GM21723 (cell line): ENCODE results near the gene TIAM1.

Experiments used
- ATAC-seq: cut with Tn5 transposase; IDR thresholded peaks from one replicate; pipeline ENCODE4 v1.9.1; 2021; ENCODE audit warnings: mild to moderate bottlenecking, moderate library complexity; ENCODE audit not compliant: unreplicated experiment

TIAM1 gene

DNA sequence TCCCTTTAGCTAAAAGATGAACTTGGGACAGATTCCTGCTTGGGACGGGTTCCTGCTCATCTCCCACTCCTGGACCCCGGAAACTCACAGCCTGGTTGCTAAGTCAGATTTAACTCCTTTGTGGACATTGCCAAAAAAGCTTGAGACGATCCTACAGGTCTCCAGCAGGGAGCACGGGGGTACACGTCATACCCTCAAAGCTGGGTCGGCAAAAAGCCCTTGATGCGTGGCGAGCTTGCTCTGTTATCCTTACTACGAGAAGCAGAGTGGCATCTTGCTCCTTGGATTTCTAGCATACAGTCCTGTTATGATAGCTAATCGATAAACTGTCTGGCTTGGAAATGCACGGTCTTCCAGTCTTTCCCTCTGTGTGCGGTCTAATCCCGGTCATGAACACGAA lies 244.9 kb downstream of the TIAM1 start:
- ATAC-seq = no peak

DNA sequence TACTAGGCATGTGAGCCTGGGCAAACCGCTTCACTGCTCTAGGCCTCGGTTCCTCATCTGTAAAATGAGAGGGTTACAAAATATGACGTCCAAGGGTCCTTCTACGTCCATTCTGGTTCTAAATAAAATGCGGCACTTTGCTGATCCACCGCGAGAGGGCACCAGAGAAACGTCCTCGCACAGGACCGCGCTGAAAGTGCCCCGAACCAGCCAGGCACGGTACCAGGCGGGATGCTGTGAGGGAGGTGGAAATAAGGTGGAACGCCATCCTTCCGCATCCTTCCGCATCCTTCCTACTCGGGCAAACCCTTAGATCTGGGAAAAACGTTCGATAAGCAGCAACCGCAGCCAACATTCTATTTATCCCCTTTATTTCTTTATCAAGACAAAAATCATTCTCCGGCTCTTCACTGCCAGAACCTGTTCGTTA lies 245.5 kb downstream of the TIAM1 start:
- ATAC-seq = peak; percentile 78

DNA sequence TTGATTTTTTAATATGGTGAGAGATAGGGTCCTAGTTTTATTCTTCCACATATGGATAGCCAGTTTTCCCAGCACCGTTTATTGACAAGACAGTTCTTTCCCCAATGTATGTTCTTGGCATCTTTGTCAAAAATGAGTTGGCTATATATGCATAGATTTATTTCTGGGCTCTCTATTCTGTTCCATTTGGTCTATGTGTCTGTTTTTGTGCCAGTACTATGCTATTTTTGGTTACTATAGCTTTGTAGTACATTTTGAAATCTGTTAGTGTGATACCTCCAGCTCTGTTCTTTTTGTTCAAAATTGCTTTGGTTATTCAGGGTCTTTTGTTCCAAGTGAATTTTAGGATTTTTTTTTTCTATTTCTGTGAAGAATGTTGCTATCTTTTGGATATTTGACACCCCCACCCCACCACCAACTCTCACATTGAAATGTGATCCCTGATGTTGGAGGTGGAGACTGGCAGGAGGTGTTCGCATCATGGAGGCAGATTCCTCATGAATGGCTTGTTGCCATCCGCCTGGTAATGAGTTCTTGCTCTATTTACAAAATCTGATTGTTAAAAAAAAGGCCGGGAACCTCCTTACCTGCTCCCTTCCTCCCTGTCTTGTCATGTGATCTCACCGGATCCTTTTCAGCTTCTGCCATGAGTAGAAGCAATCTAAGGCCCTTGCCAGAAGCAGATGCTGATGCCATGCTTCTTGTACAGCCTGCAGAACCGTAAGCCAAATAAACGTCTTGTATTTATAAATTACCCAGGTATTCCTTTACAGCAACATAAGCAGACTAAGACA lies 251.0 kb downstream of the TIAM1 start:
- ATAC-seq = no peak

DNA sequence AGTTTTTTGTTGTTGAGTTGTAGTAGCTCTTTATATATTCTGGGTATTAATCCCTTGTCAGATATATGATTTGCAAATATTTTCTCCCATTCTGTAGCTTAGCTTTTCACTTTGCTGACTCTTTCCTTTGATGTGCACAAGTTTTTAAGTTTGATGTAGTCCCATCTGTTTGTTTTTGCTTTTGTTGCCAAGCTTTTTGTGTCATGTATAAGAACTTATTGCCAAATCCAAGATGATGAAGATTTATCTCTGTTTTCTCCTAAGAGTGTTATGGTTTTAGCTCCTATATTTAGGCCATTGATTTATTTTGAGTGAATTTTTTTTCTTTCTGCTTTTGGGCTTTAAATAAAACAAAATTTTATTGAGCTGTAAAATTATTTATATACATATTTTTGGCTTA lies 253.7 kb downstream of the TIAM1 start:
- ATAC-seq = no peak

DNA sequence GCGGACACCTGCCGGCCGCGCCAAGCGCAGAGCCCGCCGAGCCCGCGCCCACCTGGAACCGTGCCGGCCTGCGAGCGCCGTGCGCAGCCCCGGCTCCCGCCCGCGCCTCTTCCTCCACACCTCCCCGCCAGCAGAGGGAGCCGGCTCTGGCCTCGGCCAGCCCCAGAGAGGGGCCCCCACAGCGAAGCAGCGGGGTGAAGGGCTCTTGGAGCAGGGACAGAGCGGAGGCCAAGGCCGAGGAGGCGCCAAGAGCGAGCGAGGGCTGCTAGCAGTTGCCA lies 255.6 kb downstream of the TIAM1 start:
- ATAC-seq = no peak

DNA sequence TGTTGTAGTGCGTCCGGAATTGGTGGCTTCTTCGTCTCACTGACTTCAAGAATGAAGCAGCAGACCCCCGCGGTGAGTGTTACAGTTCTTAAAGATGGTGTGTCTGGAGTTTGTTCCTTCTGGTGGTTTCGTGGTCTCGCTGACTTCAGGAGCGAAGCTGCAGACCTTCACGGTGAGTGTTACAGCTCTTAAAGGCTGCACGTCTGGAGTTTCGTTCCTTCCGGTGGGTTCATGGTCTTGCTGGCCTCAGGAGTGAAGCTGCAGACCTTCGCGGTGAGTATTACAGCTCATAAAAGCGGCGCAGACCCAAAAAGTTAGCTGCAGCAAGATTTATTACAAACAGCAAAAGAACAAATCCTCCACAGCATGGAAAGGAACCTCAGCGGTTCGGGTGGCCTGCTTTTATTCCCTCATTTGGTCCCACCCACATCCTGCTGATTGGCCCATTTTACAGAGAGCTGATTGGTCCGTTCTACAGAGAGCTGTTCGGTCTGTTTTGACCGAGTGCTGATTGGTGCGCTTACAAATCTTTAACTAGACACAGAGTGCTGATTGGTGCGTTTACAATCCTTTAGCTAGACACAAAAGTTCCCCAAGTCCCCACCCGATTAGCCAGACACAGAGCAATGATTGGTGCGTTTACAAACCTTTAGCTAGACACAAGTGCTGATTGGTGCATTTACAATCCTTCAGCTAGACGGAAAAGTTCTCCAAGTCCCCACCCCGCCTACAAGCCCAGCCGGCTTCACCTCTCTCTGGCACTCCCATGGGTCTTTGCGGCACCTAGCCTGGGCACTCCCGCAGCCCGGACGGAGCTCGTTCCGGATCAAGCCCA lies 256.2 kb downstream of the TIAM1 start:
- no peak for ATAC-seq

DNA sequence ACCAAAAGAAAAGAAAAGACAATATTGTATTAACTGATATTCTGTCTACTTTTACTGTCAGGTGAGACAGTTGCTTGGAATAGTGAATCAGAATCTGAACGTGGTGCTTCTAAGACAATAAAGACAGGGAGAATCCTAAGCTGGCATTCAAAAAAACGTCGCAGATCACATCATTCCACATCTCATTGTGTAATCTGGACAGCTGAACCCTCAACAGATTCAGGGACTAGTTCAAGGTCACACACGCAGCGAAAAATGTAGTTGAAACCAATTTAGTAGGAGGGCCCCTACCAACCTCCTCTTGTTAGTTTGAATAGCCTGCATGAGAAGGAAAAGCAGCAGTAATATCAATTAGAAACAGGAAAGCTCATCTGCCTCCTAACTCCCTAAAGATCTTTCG lies 259.4 kb downstream of the TIAM1 start:
- no peak for ATAC-seq

DNA sequence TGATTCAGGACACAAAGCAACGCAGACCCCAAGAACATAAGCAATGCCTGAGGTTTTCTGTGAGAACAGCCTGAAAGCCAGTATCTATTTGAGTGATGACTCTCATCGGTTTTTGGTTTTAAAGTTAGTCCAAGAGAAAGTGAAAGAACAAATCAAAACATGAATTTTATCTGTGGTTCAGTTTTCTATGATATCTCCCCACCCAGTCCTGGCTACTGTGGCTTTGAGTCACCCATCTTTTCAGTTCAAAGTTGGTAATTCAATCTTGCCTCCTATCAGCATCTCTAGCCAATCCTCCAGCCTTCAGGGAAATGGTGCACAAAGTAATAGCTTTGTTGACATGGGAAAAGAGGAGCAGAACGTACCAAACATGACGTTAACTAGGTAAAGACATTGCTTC lies 265.3 kb downstream of the TIAM1 start:
- ATAC-seq = peak; percentile 73

DNA sequence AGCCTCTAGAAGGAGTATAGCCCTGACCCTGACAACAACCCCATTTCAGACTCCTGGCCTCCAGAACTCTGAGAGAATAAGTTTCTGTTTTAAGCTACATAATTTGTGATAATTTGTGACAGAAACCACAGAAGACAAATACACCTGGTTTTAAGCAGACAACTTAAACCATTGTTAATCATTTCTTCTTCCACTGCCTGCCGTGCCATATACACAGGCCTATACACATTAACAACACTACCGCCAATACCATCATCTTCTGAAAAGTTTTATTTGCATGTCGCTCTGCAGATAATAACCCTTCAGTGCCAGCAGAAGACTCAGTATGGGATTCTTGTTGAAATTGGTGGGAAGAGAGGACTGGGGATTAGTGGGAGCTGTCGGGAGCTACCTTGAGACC lies 265.8 kb downstream of the TIAM1 start:
- no peak for ATAC-seq

DNA sequence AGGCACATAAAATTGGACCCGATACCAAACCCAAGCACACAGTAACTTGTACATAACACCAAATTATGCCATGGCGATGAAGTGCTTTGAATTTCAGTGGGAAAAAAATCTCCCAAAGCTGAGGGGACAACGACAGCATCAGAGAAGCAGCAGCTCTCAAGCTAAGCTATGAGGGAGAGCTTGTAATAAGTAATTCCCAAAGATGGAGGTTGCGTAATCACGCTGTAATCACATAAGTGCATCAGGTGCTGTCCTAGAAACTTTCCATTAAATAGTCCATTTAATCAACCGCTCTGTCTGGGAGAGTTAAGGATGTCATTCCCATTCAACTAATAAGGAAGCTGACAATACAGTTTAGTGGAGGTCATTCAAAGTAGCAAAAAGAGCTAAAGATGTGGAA lies 268.2 kb downstream of the TIAM1 start:
- ATAC-seq = no peak

DNA sequence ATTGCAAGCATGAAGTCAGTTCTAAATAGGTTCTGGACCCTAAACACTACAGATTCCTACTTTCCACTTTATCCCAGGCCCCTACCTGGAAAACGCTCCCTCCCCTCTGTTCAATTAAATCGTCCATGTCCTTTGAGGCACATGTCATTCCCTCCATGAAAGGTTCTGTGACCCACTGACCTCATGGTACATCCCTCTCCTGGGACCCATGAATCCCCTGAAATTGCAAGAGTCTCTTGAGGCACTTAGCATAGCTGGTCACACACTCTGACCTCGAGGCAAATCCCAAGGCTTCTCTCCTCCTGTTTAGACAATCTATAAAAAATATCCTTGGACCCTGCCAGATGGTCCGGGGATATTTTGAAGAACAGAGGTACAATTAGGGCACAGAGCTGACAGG lies 271.5 kb downstream of the TIAM1 start:
- ATAC-seq = no peak
